GM18502 (cell line): Measurements from ENCODE around the gene PALLD.
"Not testable (repeated sequence)": the region's sequence is repeated elsewhere in the genome, so short reads cannot be mapped to it uniquely, and the experiment has no call there.

ENCODE experiments used
- ATAC-seq: cut with Tn5 transposase; IDR thresholded peaks from one replicate; pipeline ENCODE4 v1.9.1; 2021; ENCODE audit warnings: mild to moderate bottlenecking; ENCODE audit not compliant: unreplicated experiment, poor library complexity

Gene PALLD

DNA sequence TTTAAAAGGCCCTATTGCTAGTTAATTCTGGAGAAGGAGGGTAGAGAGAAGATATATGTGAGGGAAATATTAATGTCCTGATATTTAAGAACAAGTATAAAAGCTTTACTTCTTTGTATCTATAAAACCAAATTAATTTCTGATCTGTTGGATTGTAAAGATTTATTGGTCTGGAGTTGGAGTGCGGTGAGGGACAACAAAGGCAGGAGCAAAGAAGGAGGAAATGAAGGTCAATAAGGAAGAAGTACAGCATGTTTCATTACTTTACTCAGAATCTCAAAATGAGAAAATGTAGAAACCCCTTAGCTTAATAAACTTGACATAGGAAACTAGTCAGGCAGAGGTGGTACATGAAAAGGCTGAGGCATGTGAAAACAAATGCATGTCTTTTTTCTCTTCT is 192.9 kb downstream of the PALLD start:
- no peak for ATAC-seq

- ATAC-seq = no peak
These were observed 193.3 kb downstream of the PALLD start for GRCh38 chr4:168690199-168690598.

DNA sequence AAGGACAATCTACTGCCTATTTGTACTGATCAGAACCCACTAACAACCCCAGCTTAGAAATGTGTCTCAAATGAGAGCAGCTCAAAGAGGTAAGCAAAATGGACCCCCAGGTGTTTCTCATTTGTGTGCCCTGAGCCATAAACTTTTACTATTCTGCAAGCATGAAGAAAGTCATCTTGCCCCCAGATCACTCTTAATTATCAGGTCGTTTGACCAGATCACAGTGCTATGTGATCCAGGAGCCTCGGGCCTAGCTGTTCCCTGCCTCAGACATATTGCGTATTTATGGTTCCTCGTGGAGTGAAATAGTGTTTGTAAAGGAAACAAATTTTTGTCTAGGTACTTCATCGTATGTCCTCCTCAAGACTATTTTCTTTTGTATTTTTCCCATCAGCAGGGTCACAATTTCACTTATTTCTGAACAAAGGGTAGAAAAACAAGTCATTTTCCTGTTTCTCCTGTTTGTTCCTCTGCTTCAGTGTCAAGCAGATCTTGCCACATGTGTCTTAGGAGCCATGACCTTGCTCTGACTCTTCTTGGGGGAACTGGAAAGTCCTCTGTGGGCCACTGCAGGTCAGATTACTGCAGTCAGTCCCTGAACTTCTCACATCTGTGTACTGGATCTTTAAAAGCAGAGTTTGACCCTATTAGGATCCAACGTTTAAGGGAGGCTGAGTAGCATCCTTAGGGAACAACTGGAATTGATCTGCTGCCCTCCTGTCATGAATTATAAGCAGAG is 194.9 kb downstream of the PALLD start:
- no peak for ATAC-seq

DNA sequence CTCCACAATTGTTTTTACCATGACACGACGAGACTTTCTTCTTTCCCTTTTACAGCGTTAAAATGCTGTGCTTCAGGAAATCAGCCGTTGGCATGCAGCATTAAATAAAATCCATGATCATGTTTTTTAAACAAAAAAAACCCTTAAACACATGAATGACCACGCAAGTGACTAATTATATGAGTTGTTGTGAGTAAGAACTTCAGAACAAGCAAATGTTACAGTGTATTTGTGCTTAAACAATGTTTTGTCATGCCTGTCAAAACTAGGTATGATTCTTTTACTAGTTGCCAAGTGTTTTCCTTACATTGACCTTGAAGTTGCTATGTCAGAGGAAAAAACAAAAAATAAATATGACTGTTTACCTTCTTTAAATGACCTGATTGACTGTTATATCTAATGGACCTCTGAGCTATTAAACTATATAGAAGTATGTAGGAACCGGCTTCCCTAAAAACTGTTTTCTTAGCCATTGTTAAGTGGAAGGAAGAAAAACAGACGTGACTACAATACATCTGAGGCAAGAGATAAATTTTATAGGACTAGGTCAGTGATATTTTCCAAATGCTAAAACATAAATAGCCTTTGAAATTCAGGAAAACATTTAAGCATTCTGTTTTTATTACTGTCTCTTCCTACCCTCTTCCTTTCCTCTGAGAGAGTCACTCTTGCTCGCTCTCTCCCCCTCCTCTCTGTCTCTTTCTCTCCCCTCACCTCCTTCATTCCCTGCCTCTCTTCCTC is 197.1 kb downstream of the PALLD start:
- no peak for ATAC-seq

GRCh38 chr4:168694667-168695066 is 197.8 kb downstream of the PALLD start:
- no peak for ATAC-seq

DNA sequence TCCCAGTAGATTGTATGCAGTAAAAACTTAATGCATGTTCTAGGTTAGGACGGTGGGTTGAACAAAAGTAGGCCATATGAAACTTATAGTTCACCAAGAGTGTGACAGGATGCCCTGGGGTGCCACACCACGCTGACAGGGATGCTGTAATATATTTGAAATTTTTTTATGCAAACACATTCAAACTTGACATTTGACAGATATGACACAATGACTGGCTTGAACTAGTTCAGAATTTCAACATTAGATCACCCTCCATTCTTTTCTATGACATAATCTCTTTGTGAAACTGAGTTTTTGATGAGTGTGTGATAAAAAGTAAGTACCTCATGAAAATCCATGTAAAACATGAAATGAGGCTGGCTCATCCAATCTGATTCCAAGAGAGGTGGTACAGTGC is 198.4 kb downstream of the PALLD start:
- ATAC-seq = no peak

- no peak for ATAC-seq
These were observed 199.4 kb downstream of the PALLD start for GRCh38 chr4:168696280-168696679.

DNA sequence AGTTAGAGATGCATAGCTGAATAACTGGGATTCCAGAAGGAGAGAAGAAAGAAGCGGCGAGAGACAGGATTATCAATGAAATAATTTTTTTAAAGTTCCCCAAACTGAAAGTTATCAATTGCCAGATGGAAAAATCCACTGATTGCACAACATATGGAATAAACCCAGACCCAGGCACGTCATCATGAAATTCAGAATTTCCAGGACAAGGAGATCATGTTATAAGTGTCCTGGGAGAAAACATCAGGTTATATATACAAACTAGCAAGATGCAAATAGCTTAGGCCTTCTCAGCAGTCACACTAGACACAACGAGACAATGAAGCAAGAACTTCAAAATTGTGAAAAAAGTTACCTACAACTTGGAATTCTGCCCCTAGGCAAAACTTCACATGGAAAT is 200.0 kb downstream of the PALLD start:
- ATAC-seq = no peak

DNA sequence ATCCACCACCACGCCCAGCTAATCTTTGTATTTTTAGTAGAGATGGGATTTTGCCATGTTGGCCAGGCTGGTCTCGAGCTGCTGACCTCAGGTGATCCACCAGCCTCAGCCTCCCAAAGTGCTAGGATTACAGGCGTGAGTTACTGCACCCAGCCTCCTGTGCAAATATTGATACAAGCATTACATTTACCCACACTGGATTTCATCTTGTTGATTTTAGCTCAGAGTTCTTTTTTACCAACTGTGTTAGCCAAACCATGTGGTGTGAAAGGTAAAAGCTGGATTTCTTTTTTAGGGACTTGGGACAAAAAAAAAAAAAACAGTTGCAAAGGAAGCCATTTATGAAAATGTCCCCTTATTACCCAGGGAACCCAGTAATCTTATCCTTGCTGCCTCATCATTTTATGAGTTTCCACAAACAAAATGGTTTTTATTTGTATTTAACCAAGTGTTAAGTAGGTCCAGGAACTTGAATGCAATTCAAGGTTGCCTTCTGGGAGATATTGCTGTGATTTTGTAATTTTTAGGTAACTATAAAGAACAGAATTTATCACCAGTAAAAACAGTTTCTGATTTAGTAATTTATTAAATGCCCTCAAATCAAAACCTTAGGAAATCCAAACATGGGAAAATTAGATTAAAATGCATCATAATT is 202.5 kb downstream of the PALLD start:
- ATAC-seq = no peak

GRCh38 chr4:168701061-168701460 is 204.2 kb downstream of the PALLD start:
- no peak for ATAC-seq

DNA sequence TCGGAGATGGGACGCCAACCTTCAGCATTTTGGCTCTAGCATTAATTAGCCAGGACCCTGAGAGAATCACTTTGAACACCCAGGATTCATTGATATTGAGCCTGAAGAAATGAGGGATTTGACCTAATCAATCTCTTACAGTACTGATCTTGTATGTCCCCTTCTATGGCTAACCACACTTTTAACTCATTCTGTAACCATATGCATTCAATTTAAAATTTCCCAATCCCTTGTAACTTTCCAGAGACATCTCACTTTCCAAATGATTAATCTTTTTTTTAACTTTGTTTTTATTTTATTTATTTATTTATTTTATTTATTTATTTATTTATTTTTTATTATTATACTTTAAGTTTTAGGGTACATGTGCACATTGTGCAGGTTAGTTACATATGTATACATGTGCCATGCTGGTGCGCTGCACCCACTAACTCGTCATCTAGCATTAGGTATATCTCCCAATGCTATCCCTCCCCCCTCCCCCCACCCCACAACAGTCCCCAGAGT is 205.8 kb downstream of the PALLD start:
- not testable (repeated sequence) for ATAC-seq

GRCh38 chr4:168705121-168705520 is 208.3 kb downstream of the PALLD start:
- no peak for ATAC-seq

DNA sequence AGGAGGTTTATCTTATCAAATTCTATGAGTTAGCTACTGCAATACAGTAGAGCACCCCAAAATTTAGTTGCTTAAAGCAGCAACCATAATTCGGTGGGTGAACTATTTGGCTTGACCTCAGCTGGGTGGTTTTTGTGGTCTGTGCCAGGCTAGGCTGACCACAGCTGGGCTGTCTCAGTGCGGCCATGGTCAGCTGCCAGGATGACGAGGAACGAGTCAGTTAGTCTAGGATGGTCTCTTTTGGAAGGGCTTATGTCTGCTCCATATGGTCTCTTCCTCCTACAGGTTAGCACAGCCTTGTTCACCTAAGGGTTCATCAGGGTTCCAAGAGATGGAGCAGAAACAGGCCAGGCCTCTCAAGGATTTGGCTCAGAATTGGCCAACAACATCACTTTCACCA is 210.4 kb downstream of the PALLD start:
- no peak for ATAC-seq

- no peak for ATAC-seq
These were observed 211.3 kb downstream of the PALLD start for GRCh38 chr4:168708108-168708507.

GRCh38 chr4:168710353-168710946 is 213.6 kb downstream of the PALLD start:
- no peak for ATAC-seq

DNA sequence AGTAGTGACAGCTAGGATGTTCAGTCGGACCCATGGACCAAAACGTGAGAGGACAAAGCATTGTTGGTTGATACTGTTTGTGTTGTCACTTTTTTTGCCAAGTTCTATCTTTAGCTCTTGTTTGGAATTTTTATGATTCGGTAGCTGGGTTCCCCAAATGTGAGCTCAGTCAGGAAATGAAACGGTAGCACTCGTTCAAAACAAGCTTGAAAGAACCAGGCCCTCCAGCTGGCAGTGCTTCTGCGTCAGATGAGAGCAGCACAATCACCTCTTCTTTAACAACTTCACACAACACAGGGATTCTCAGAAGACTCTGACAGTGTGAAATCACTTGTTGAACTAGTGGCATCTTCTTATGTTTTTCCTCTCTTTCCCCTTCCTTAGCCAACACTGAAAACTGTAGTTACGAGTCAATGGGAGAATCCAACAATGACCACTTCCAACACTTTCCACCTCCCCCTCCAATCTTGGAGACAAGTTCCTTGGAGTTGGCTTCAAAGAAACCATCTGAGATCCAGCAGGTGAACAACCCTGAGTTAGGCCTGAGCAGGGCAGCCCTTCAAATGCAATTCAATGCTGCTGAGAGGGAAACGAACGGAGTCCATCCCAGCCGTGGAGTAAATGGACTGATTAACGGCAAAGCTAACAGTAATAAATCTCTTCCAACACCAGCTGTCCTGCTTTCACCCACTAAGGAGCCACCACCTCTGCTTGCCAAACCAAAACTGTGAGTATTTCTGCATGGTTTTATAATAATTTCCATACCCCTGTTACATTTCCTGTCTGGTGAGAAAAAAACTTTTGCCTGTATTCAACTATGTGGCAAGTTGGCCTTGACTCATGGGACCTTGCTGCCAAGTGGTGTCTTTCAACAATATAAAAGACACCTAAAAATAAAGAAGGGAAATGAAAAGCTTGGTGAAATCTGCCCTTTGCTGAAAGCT is 214.6 kb downstream of the PALLD start:
- ATAC-seq = peak; percentile 54

DNA sequence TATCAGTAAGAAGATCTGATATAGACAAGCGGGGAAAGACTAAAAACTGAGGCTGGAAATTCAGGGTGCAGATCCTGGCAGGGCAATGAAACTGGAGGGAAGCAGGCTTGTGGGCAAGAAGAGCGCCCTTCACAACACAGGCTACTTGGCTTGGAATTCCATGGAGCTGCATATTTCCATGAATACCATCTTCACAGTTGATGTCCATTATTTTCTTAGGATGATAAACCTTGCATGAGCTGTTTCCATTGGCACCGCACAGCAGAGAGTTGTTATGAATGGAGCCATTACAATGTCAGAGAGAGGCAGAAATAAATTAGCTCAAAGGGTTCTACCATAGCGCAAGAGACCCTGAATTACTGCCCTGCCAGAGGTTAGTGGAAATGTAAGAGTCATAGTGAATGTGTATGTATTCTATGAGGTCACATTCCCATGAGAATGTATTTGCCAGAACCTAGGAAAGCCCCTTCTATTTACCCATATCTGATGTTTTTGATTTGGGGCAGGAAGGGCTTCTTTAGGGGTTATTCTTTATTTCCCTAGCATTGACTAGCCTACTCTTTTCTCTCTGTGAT is 215.6 kb downstream of the PALLD start:
- no peak for ATAC-seq

GRCh38 chr4:168713253-168713652 is 216.4 kb downstream of the PALLD start:
- no peak for ATAC-seq

- ATAC-seq = no peak
These were observed 219.0 kb downstream of the PALLD start for GRCh38 chr4:168715896-168716295.
